Smooth muscle cell (in vitro differentiated cells): ENCODE results near the gene STX4. TPM values are rescaled to one million over a fixed set of nuclear protein-coding genes. Genes with fewer than 3 reads are reported as not detected.

Source experiments
- DNase-seq: peaks from one replicate; lab custom pipeline; 2025; ENCODE audit not compliant: unreplicated experiment; lab: John Stamatoyannopoulos, UW
- H2AFZ ChIP-seq: fragments of 200-600 bp; sonication (generic); 2 replicates; pipeline ENCODE4 v1.6.0; 2016; ENCODE audit warnings: antibody characterized with exemption, low read depth, mild to moderate bottlenecking
- H3F3A ChIP-seq: fragments of 200-600 bp; sonication (generic); 2 replicates; pipeline ENCODE4 v1.6.0; 2017; ENCODE audit warnings: antibody characterized with exemption, low read depth
- H3K27ac ChIP-seq: fragments of 200-600 bp; sonication (generic); 2 replicates; pipeline ENCODE4 v1.5.1; 2016; ENCODE audit warnings: low read depth, mild to moderate bottlenecking
- H3K27me3 ChIP-seq: fragments of 200-600 bp; sonication (generic); 2 replicates; pipeline ENCODE4 v1.6.1; 2016; ENCODE audit warnings: low read depth, mild to moderate bottlenecking
- H3K36me3 ChIP-seq: fragments of 200-600 bp; sonication (generic); 2 replicates; pipeline ENCODE4 v1.5.1; 2016; ENCODE audit warnings: low read depth
- H3K4me1 ChIP-seq: fragments of 200-600 bp; sonication (generic); 2 replicates; pipeline ENCODE4 v1.5.1; 2016; ENCODE audit warnings: low read depth
- H3K4me2 ChIP-seq: fragments of 200-600 bp; sonication (generic); 2 replicates; pipeline ENCODE4 v1.6.0; 2016; ENCODE audit warnings: mild to moderate bottlenecking
- H3K4me3 ChIP-seq: fragments of 200-600 bp; sonication (generic); 2 replicates; pipeline ENCODE4 v1.5.1; 2016; ENCODE audit warnings: mild to moderate bottlenecking
- H3K79me2 ChIP-seq: fragments of 200-600 bp; sonication (generic); 2 replicates; pipeline ENCODE4 v1.6.0; 2016; ENCODE audit warnings: low read depth, mild to moderate bottlenecking
- H3K9ac ChIP-seq: fragments of 200-600 bp; sonication (generic); 2 replicates; pipeline ENCODE4 v1.6.0; 2016; ENCODE audit warnings: low read depth
- H3K9me3 ChIP-seq: fragments of 200-600 bp; sonication (generic); replicated peaks from 2 replicates; pipeline ENCODE4 v1.5.1; 2016; ENCODE audit warnings: low read depth
- H4K20me1 ChIP-seq: fragments of 200-600 bp; sonication (generic); 2 replicates; pipeline ENCODE4 v1.6.0; 2016; ENCODE audit warnings: low read depth
- CTCF ChIP-seq: fragments of 200-600 bp; sonication (generic); IDR thresholded peaks from 2 replicates; pipeline ENCODE4 v1.5.1; 2017; ENCODE audit warnings: borderline replicate concordance, mild to moderate bottlenecking, antibody characterized with exemption; ENCODE audit not compliant: insufficient read depth, poor library complexity, severe bottlenecking
- WGBS: methylation state at CpG from one replicate; pipeline ENCODE4 v1.1.7; 2016; ENCODE audit warnings: low lambda C conversion rate; 5-methylcytosine and 5-hydroxymethylcytosine counted together
- polyA plus RNA-seq: library from polyadenylated mRNA; unstranded; fragments of >200 nt; fragmentation: Nextera tagmentation; extraction: Ambion mirVana; gene quantifications from 2 replicates; pipeline ENCODE4 v1.2.1, GENCODE V29; 2016
- total RNA-seq: library from RNA; depleted of rRNA; stranded (reverse); fragments of >200 nt; gene quantifications from 2 replicates; pipeline ENCODE4 v1.2.3, GENCODE V29; 2014

Gene STX4
- total and polyA plus RNA-seq, 2 experiments from 2014 or later: 23.1 to 50.6 TPM

GRCh38 chr16:31077024-31077423 lies 43.7 kb downstream of the STX4 start:
- H3F3A ChIP-seq: no peaks in the 10 kb centered on the region
- H3K4me3 ChIP-seq: no peak overlapping the region
- H3K79me2 ChIP-seq: peaks cover 46% of the 10 kb centered on the region
- WGBS: 98% methylated on average over 13 of the region's 13 CpGs
- no peaks in the 10 kb centered on the region for H3K9me3 ChIP-seq
- no peak overlapping the region for H2AFZ ChIP-seq
- H4K20me1 ChIP-seq: peaks cover 20% of the 10 kb centered on the region
- H3K9ac ChIP-seq: no peak overlapping the region
- H3K27me3 ChIP-seq: no peaks in the 10 kb centered on the region
- H3K27ac ChIP-seq: no peak overlapping the region
- no peak for TF ChIP-seq CTCF
- no peaks in the 10 kb centered on the region for H3K36me3 ChIP-seq
- peaks cover 10% of the 10 kb centered on the region for H3K4me1 ChIP-seq
- no peak for DNase-seq
- no peak overlapping the region for H3K4me2 ChIP-seq

- Histone ChIP-seq H3K9ac (no peak overlapping the region), H3K36me3 (no peaks in the 10 kb centered on the region), H3K79me2 (peaks cover 38% of the 10 kb centered on the region), H3F3A (no peaks in the 10 kb centered on the region), H3K4me2 (no peak overlapping the region), H2AFZ (no peak overlapping the region), H4K20me1 (peaks cover 25% of the 10 kb centered on the region), H3K27ac (no peak overlapping the region), H3K4me1 (peaks cover 6% of the 10 kb centered on the region), H3K9me3 (no peaks in the 10 kb centered on the region), H3K27me3 (no peaks in the 10 kb centered on the region), H3K4me3 (no peak overlapping the region)
- no peak for TF ChIP-seq CTCF
- no peak for DNase-seq
- WGBS: 95% methylated on average over 30 of the region's 30 CpGs
Measured at GRCh38 chr16:31077592-31078396, 44.4 kb downstream of the STX4 start.

GRCh38 chr16:31078597-31079341 lies 45.4 kb downstream of the STX4 start:
- H3K27me3 ChIP-seq: no peaks in the 10 kb centered on the region
- 99% methylated on average over 14 of the region's 15 CpGs for WGBS
- no peak for DNase-seq
- H3F3A ChIP-seq: no peaks in the 10 kb centered on the region
- H2AFZ ChIP-seq: no peak overlapping the region
- peaks cover 6% of the 10 kb centered on the region for H3K4me1 ChIP-seq
- H3K79me2 ChIP-seq: peaks cover 36% of the 10 kb centered on the region
- H3K27ac ChIP-seq: no peak overlapping the region
- H3K36me3 ChIP-seq: no peaks in the 10 kb centered on the region
- H3K4me2 ChIP-seq: no peak overlapping the region
- no peak overlapping the region for H3K9ac ChIP-seq
- H3K9me3 ChIP-seq: no peaks in the 10 kb centered on the region
- peaks cover 29% of the 10 kb centered on the region for H4K20me1 ChIP-seq
- H3K4me3 ChIP-seq: no peak overlapping the region
- TF ChIP-seq CTCF: no peak
